Ramos (cell line): Measurements from ENCODE around the gene OR2AT4.

Experiments
- in situ Hi-C: fragments of 300-500 bp; cut with MboI; formaldehyde crosslinking; loops from one replicate; pipeline ENCODE4 v1.14.3; 2022; ENCODE audit warnings: low sequenced_read_pairs; ENCODE audit not compliant: unreplicated experiment

Gene OR2AT4

GRCh38 chr11:75096456-75097172 lies at the start of gene OR2AT4:
Gene OR2AT4, minus strand, starts transcription at chr11:75096876.
- in situ Hi-C loops: no loop called here

- in situ Hi-C loops: loop anchor here (5.0 kb wide), 1 partner anchor 56 kb away; no protein-coding TSS in a partner anchor
These were observed 49.4 kb upstream of the OR2AT4 start for GRCh38 chr11:75145972-75146519.

- in situ Hi-C loops: loop anchor here (5.0 kb wide), 1 partner anchor 57 kb away; no protein-coding TSS in a partner anchor
These were observed 48.7 kb upstream of the OR2AT4 start for GRCh38 chr11:75145196-75145971.

- in situ Hi-C loops: loop anchor here (5.0 kb wide), 2 partner anchors 58 to 103 kb away; no protein-coding TSS in a partner anchor
These were observed 48.0 kb upstream of the OR2AT4 start for GRCh38 chr11:75144716-75145014.

- in situ Hi-C loops: loop anchor here (5.0 kb wide), 1 partner anchor 104 kb away; no protein-coding TSS in a partner anchor
These were observed 46.7 kb upstream of the OR2AT4 start for GRCh38 chr11:75143420-75143731.

- in situ Hi-C loops: loop anchor here (5.0 kb wide), 1 partner anchor 104 kb away; no protein-coding TSS in a partner anchor
These were observed 46.2 kb upstream of the OR2AT4 start for GRCh38 chr11:75142714-75143419.

- in situ Hi-C loops: loop anchor here (5.0 kb wide), 1 partner anchor 106 kb away; no protein-coding TSS in a partner anchor
These were observed 44.5 kb upstream of the OR2AT4 start for GRCh38 chr11:75141166-75141565.

- in situ Hi-C loops: loop anchor here (5.0 kb wide), 1 partner anchor 107 kb away; no protein-coding TSS in a partner anchor
These were observed 43.8 kb upstream of the OR2AT4 start for GRCh38 chr11:75140269-75141138.

- in situ Hi-C loops: no loop called here
These were observed 39.0 kb upstream of the OR2AT4 start for GRCh38 chr11:75135651-75136050.

- in situ Hi-C loops: no loop called here
These were observed 38.5 kb upstream of the OR2AT4 start for GRCh38 chr11:75135021-75135650.

- in situ Hi-C loops: no loop called here
These were observed 37.3 kb upstream of the OR2AT4 start for GRCh38 chr11:75133976-75134375.

- in situ Hi-C loops: no loop called here
These were observed 35.4 kb upstream of the OR2AT4 start for GRCh38 chr11:75132080-75132479.

GRCh38 chr11:75126564-75126963 lies 29.9 kb upstream of the OR2AT4 start:
- in situ Hi-C loops: no loop called here

- in situ Hi-C loops: no loop called here
These were observed 21.9 kb upstream of the OR2AT4 start for GRCh38 chr11:75118577-75118976.

GRCh38 chr11:75114465-75114864 lies 17.8 kb upstream of the OR2AT4 start:
- in situ Hi-C loops: no loop called here

- in situ Hi-C loops: no loop called here
These were observed 16.4 kb upstream of the OR2AT4 start for GRCh38 chr11:75113030-75113429.

GRCh38 chr11:75112200-75112599 lies 15.5 kb upstream of the OR2AT4 start:
- in situ Hi-C loops: no loop called here

- in situ Hi-C loops: no loop called here
These were observed 10.5 kb upstream of the OR2AT4 start for GRCh38 chr11:75107187-75107586.
